WTC11 (cell line): ENCODE results near the gene MTUS2. TPM values are rescaled to one million over a fixed set of nuclear protein-coding genes. Genes with fewer than 3 reads are reported as not detected.

ENCODE experiments used
- ATAC-seq: fragments of 200-7000 bp; cut with Tn5 transposase; 2 replicates; pipeline ENCODE4 v1.10.0; 2021; ENCODE audit warnings: mild to moderate bottlenecking, moderate library complexity
- CTCF ChIA-PET: fragments of 300-600 bp; sonication (Branson Sonifier 250); formaldehyde crosslinking; loops from one replicate; lab custom pipeline; 2021; ENCODE audit warnings: antibody characterized with exemption; lab: Charles Lee
- POLR2A ChIA-PET: fragments of 350-600 bp; sonication (Branson Sonifier 250); formaldehyde crosslinking; loops from one replicate; lab custom pipeline; 2021; ENCODE audit warnings: antibody characterized with exemption; lab: Charles Lee
- DNase-seq: peaks from one replicate; pipeline ENCODE4 v3.0.0; 2021; ENCODE audit warnings: low spot score
- H3K27ac Mint-ChIP-seq: 2 replicates; pipeline ENCODE4 v1.8.0; 2021; ENCODE audit warnings: mixed read lengths
- H3K27me3 Mint-ChIP-seq: 2 replicates; pipeline ENCODE4 v1.8.0; 2021; ENCODE audit warnings: low read depth, mild to moderate bottlenecking, moderate library complexity, mixed read lengths
- H3K36me3 Mint-ChIP-seq: 2 replicates; pipeline ENCODE4 v1.8.0; 2021; ENCODE audit warnings: mixed read lengths
- H3K4me1 Mint-ChIP-seq: 2 replicates; pipeline ENCODE4 v1.8.0; 2022; ENCODE audit warnings: mixed read lengths
- H3K4me3 Mint-ChIP-seq: 2 replicates; pipeline ENCODE4 v1.8.0; 2021; ENCODE audit warnings: mild to moderate bottlenecking, moderate library complexity, mixed read lengths
- H3K9me3 Mint-ChIP-seq: 2 replicates; pipeline ENCODE4 v1.8.0; 2021; ENCODE audit warnings: mixed read lengths
- ATF1 ChIP-seq: sonication (generic); formaldehyde crosslinking; IDR thresholded peaks from 2 replicates; pipeline ENCODE4 v1.8.1; 2023; ENCODE audit warnings: mild to moderate bottlenecking, moderate library complexity, missing genetic modification reagents
- CREM ChIP-seq: sonication (generic); formaldehyde crosslinking; IDR thresholded peaks from 2 replicates; pipeline ENCODE4 v1.8.1; 2022; ENCODE audit warnings: mild to moderate bottlenecking, missing genetic modification reagents, moderate library complexity
- E2F5 ChIP-seq: sonication (generic); formaldehyde crosslinking; IDR thresholded peaks from 2 replicates; pipeline ENCODE4 v1.8.1; 2022; ENCODE audit warnings: mild to moderate bottlenecking, moderate library complexity, missing genetic modification reagents
- EMX1 ChIP-seq: fragments of 250-450 bp; sonication (Bioruptor Pico); IDR thresholded peaks from 2 replicates; pipeline ENCODE4 v1.8.0; 2021; ENCODE audit warnings: mild to moderate bottlenecking
- ERG ChIP-seq: fragments of 250-450 bp; sonication (Bioruptor Pico); IDR thresholded peaks from 2 replicates; pipeline ENCODE4 v1.8.0; 2021; ENCODE audit warnings: mild to moderate bottlenecking
- FOXJ3 ChIP-seq: sonication (generic); formaldehyde crosslinking; IDR thresholded peaks from 2 replicates; pipeline ENCODE4 v1.9.0; 2021; ENCODE audit warnings: missing genetic modification reagents, mild to moderate bottlenecking, borderline replicate concordance
- FOXP1 ChIP-seq: sonication (generic); formaldehyde crosslinking; IDR thresholded peaks from 2 replicates; pipeline ENCODE4 v1.8.0; 2022; ENCODE audit warnings: missing genetic modification reagents, mild to moderate bottlenecking, moderate library complexity, borderline replicate concordance
- GABPB1 ChIP-seq: sonication (generic); formaldehyde crosslinking; IDR thresholded peaks from 2 replicates; pipeline ENCODE4 v1.8.1; 2023; ENCODE audit warnings: mild to moderate bottlenecking, missing genetic modification reagents
- GTF2I ChIP-seq: fragments of 250-450 bp; sonication (Bioruptor Pico); conservative IDR thresholded peaks from 2 replicates; pipeline ENCODE4 v1.4.0; 2021; ENCODE audit warnings: mild to moderate bottlenecking
- KAT7 ChIP-seq: sonication (generic); formaldehyde crosslinking; IDR thresholded peaks from 2 replicates; pipeline ENCODE4 v1.8.1; 2023; ENCODE audit warnings: missing genetic modification reagents, mild to moderate bottlenecking, borderline replicate concordance
- MLX ChIP-seq: sonication (generic); formaldehyde crosslinking; IDR thresholded peaks from 2 replicates; pipeline ENCODE4 v1.8.1; 2023; ENCODE audit warnings: mild to moderate bottlenecking, missing genetic modification reagents, moderate library complexity
- MYBL2 ChIP-seq: sonication (generic); formaldehyde crosslinking; IDR thresholded peaks from 2 replicates; pipeline ENCODE4 v1.8.1; 2023; ENCODE audit warnings: mild to moderate bottlenecking, moderate library complexity, missing genetic modification reagents
- SP1 ChIP-seq: sonication (generic); formaldehyde crosslinking; conservative IDR thresholded peaks from 2 replicates; pipeline ENCODE4 v1.8.1; 2022; ENCODE audit warnings: missing genetic modification reagents
- STAT6 ChIP-seq: sonication (generic); formaldehyde crosslinking; conservative IDR thresholded peaks from 2 replicates; pipeline ENCODE4 v1.8.1; 2023; ENCODE audit warnings: mild to moderate bottlenecking, low read depth, missing genetic modification reagents, moderate library complexity
- ZNF219 ChIP-seq: sonication (generic); formaldehyde crosslinking; IDR thresholded peaks from 2 replicates; pipeline ENCODE4 v1.8.0; 2023; ENCODE audit warnings: missing genetic modification reagents, mild to moderate bottlenecking, borderline replicate concordance
- ZNF281 ChIP-seq: sonication (generic); formaldehyde crosslinking; IDR thresholded peaks from 2 replicates; pipeline ENCODE4 v1.8.0; 2023; ENCODE audit warnings: mild to moderate bottlenecking, missing genetic modification reagents
- ZNF423 ChIP-seq: fragments of 250-450 bp; sonication (Bioruptor Pico); IDR thresholded peaks from 2 replicates; pipeline ENCODE4 v2.1.2; 2022; ENCODE audit warnings: mild to moderate bottlenecking, moderate library complexity
- ZNF532 ChIP-seq: fragments of 250-450 bp; sonication (Bioruptor Pico); IDR thresholded peaks from 2 replicates; pipeline ENCODE4 v1.9.0; 2021; ENCODE audit warnings: mild to moderate bottlenecking, borderline replicate concordance
- total RNA-seq: library from RNA; stranded (reverse); gene quantifications from 3 replicates; pipeline ENCODE4 v1.2.3, GENCODE V29; 2021
- TF ChIP-seq, protein P1 (sequence below): sonication (generic); formaldehyde crosslinking; conservative IDR thresholded peaks from 2 replicates; pipeline ENCODE4 v1.8.1; 2022; ENCODE audit warnings: mild to moderate bottlenecking, missing genetic modification reagents
- TF ChIP-seq, protein P2 (sequence below): sonication (generic); formaldehyde crosslinking; IDR thresholded peaks from 2 replicates; pipeline ENCODE4 v1.8.1; 2022; ENCODE audit warnings: low read depth, mild to moderate bottlenecking, moderate library complexity, missing genetic modification reagents, borderline replicate concordance

Gene MTUS2
- total RNA-seq, 1 experiment from 2014 or later, result 0.22 TPM

- ATAC-seq (no peak), DNase-seq (no peak)
- Mint-ChIP-seq H3K9me3 (no peaks in the 10 kb centered on the region), H3K36me3 (peaks cover 6% of the 10 kb centered on the region; the same call in 1 of the 2 replicates), H3K4me1 (peaks cover 14% of the 10 kb centered on the region; the same call in 1 of the 2 replicates), H3K27me3 (peaks cover 4% of the 10 kb centered on the region; the same call in 1 of the 2 replicates), H3K4me3 (no peak overlapping the region), H3K27ac (no peak overlapping the region)
- TF ChIP-seq ZNF532, result no peak
- no peak for TF ChIP-seq MYBL2 (CRISPR knock-in tag)
- no peak for TF ChIP-seq KAT7 (CRISPR knock-in tag)
- TF ChIP-seq, protein P1, sequence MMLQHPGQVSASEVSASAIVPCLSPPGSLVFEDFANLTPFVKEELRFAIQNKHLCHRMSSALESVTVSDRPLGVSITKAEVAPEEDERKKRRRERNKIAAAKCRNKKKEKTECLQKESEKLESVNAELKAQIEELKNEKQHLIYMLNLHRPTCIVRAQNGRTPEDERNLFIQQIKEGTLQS (CRISPR knock-in tag), result no peak
- TF ChIP-seq FOXP1 (CRISPR knock-in tag), result no peak
- TF ChIP-seq EMX1 (CRISPR knock-in tag), result no peak
- no peak for TF ChIP-seq FOXJ3 (CRISPR knock-in tag)
- no peak for TF ChIP-seq ATF1 (CRISPR knock-in tag)
- no peak for TF ChIP-seq CREM
- TF ChIP-seq GABPB1 (CRISPR knock-in tag), result no peak
- no peak for TF ChIP-seq GTF2I
- no peak for TF ChIP-seq ZNF423
- no peak for TF ChIP-seq STAT6 (CRISPR knock-in tag)
- no peak for TF ChIP-seq ERG (CRISPR knock-in tag)
- no peak for TF ChIP-seq ZNF281 (CRISPR knock-in tag)
- TF ChIP-seq ZNF219 (CRISPR knock-in tag), result no peak
- TF ChIP-seq, protein P2, sequence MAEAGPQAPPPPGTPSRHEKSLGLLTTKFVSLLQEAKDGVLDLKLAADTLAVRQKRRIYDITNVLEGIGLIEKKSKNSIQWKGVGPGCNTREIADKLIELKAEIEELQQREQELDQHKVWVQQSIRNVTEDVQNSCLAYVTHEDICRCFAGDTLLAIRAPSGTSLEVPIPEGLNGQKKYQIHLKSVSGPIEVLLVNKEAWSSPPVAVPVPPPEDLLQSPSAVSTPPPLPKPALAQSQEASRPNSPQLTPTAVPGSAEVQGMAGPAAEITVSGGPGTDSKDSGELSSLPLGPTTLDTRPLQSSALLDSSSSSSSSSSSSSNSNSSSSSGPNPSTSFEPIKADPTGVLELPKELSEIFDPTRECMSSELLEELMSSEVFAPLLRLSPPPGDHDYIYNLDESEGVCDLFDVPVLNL (CRISPR knock-in tag), result no peak
- TF ChIP-seq E2F5 (CRISPR knock-in tag), result no peak
- TF ChIP-seq SP1, result no peak
- no peak for TF ChIP-seq MLX (CRISPR knock-in tag)
- ChIA-PET POLR2A (no interaction called here), CTCF (interaction anchor here (1.0 to 3.0 kb wide), 18 partner anchors 10 to 625 kb away, joined by 3 to 66 read pairs (median 9); no protein-coding TSS in a partner anchor)
These were observed 687.2 kb downstream of the MTUS2 start for GRCh38 chr13:29507356-29507755.
